HG03378 (cell line): ENCODE results near the gene OSCAR.
"Not testable (repeated sequence)": the region's sequence is repeated elsewhere in the genome, so short reads cannot be mapped to it uniquely, and the experiment has no call there.

ENCODE experiments used
- ATAC-seq: cut with Tn5 transposase; IDR thresholded peaks from one replicate; pipeline ENCODE4 v1.9.1; 2021; ENCODE audit warnings: mild to moderate bottlenecking, moderate library complexity; ENCODE audit not compliant: unreplicated experiment

OSCAR gene

GRCh38 chr19:54127688-54128440 is 27.3 kb upstream of the OSCAR start:
- no peak for ATAC-seq

- no peak for ATAC-seq
Measured at GRCh38 chr19:54125713-54126112, 25.1 kb upstream of the OSCAR start.

- ATAC-seq: no peak
Measured at GRCh38 chr19:54124393-54124792, 23.8 kb upstream of the OSCAR start.

GRCh38 chr19:54123682-54124081 is 23.1 kb upstream of the OSCAR start:
- no peak for ATAC-seq

- ATAC-seq: no peak
Measured at GRCh38 chr19:54121259-54121658, 20.7 kb upstream of the OSCAR start.

- peak; percentile 68 for ATAC-seq
Measured at GRCh38 chr19:54115109-54116063, 14.8 kb upstream of the OSCAR start, which contains the start of the genes PRPF31 and TFPT. TSS of gene PRPF31 (plus strand) at chr19:54115754. CDS start at chr19:54118279, 2,525 bp downstream. TSS of gene TFPT (minus strand) at chr19:54115657. CDS start at chr19:54115269, 388 bp downstream.

- ATAC-seq: no peak
Measured at GRCh38 chr19:54114340-54115108, 13.9 kb upstream of the OSCAR start.

GRCh38 chr19:54109651-54110050 is 9.0 kb upstream of the OSCAR start:
- no peak for ATAC-seq

- ATAC-seq: no peak
Measured at GRCh38 chr19:54108496-54108895, 7.9 kb upstream of the OSCAR start.

GRCh38 chr19:54107876-54108490 is 7.4 kb upstream of the OSCAR start:
- ATAC-seq: no peak

GRCh38 chr19:54106716-54107115 is 6.1 kb upstream of the OSCAR start:
- no peak for ATAC-seq

GRCh38 chr19:54105796-54106195 is 5.2 kb upstream of the OSCAR start:
- ATAC-seq: no peak

GRCh38 chr19:54104998-54105715 is 4.6 kb upstream of the OSCAR start:
- ATAC-seq: no peak

- ATAC-seq: peak; percentile 85
Measured at GRCh38 chr19:54102421-54103169, 2.0 kb upstream of the OSCAR start, which contains the start of gene NDUFA3. TSS of gene NDUFA3 (plus strand) at chr19:54102855. CDS start at chr19:54102879, 24 bp downstream.

- not testable (repeated sequence) for ATAC-seq
Measured at GRCh38 chr19:54099903-54100255, 724 bp downstream of the OSCAR start.

GRCh38 chr19:54099190-54099902 is 1.3 kb downstream of the OSCAR start:
- ATAC-seq: no peak

- no peak for ATAC-seq
Measured at GRCh38 chr19:54096617-54097106, 3.9 kb downstream of the OSCAR start.
